Measurements from ENCODE around the gene PARD6G. TPM values are rescaled to one million over a fixed set of nuclear protein-coding genes. Genes with fewer than 3 reads are reported as not detected.

PARD6G gene
- total RNA-seq, 1 donor from 2014 or later = 25.2 TPM

DNA sequence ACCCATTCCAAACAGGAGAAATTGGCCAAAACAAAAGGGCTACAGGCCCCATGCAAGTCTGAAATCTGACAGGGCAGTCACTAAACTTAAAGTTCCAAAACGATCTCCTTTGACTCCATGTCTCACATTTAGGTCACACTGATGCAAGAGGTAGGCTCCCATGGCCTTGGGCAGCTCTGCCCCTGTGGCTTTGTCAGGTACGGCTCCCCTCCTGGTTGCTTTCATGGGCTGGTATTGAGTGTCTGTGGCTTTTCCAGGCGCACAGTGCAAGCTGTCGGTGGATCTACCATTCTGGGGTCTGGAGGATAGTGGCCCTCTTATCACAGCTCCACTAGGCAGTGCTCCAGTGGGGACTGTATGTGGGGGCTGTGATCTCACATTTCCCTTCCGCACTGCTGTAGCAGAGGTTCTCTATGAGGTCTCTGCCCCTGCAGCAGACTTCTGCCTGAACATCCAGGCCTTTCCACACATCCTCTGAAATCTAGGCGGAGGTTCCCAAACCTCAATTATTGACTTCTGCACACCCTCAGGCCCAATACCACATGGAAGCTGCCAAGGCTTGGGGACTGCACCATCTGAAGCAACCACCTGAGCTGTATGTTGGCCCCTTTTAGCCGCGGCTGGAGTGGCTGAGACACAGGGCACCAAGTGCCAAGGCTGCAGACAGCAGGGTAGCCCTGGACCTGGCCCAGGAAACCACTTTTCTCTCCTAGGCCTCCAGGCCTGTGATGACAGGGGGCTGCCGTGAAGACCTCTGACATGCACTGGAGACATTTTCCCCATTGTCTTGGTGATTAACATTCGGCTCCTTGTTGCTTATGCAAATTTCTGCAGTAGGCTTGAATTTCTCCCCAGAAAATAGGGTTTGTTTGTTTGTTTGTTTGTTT is 28.7 kb downstream of the PARD6G start:
- TF ChIP-seq, protein P1, sequence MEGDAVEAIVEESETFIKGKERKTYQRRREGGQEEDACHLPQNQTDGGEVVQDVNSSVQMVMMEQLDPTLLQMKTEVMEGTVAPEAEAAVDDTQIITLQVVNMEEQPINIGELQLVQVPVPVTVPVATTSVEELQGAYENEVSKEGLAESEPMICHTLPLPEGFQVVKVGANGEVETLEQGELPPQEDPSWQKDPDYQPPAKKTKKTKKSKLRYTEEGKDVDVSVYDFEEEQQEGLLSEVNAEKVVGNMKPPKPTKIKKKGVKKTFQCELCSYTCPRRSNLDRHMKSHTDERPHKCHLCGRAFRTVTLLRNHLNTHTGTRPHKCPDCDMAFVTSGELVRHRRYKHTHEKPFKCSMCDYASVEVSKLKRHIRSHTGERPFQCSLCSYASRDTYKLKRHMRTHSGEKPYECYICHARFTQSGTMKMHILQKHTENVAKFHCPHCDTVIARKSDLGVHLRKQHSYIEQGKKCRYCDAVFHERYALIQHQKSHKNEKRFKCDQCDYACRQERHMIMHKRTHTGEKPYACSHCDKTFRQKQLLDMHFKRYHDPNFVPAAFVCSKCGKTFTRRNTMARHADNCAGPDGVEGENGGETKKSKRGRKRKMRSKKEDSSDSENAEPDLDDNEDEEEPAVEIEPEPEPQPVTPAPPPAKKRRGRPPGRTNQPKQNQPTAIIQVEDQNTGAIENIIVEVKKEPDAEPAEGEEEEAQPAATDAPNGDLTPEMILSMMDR (IDR thresholded peaks at IDR 0.05; ENCODE audit: partially characterized antibody, unreplicated experiment) = no peak
- Mint-ChIP-seq H3K4me3 (ENCODE audit: unreplicated experiment) (no peak overlapping the region), H3K9me3 (ENCODE audit: unreplicated experiment) (peaks cover 1% of the 10 kb centered on the region), H3K27me3 (ENCODE audit: unreplicated experiment) (peaks cover 2% of the 10 kb centered on the region), H3K4me1 (ENCODE audit: low read depth, unreplicated experiment) (peaks cover 3% of the 10 kb centered on the region), H3K36me3 (ENCODE audit: unreplicated experiment) (peaks cover 15% of the 10 kb centered on the region), H3K27ac (ENCODE audit: unreplicated experiment) (no peak overlapping the region)
- no peak for DNase-seq

DNA sequence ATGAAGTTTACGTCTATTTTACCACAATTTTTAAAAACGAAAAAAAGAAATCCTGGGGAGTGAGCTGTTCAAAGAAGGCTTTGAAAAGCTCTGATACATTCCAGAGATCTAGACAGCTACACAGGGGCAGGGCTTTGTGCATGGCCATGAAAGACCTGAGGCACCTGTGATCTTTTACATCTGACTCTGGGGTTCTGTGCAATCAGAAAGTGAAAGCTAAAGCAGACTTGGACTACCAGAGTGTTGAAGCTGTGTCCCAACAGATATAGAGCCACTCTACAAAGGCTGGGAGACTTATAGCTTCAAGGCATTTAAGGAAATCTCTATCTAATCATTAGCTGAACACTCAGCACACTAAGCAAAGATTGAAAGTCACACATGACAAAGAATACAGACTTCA is 34.1 kb downstream of the PARD6G start:
- Mint-ChIP-seq H3K27ac (ENCODE audit: unreplicated experiment) (no peak overlapping the region), H3K9me3 (ENCODE audit: unreplicated experiment) (no peaks in the 10 kb centered on the region), H3K4me3 (ENCODE audit: unreplicated experiment) (no peak overlapping the region), H3K36me3 (ENCODE audit: unreplicated experiment) (peaks cover 12% of the 10 kb centered on the region), H3K4me1 (ENCODE audit: low read depth, unreplicated experiment) (peaks cover 11% of the 10 kb centered on the region), H3K27me3 (ENCODE audit: unreplicated experiment) (peaks cover 2% of the 10 kb centered on the region)
- DNase-seq = no peak
- TF ChIP-seq, protein P1 (IDR thresholded peaks at IDR 0.05; ENCODE audit: partially characterized antibody, unreplicated experiment) = no peak

DNA sequence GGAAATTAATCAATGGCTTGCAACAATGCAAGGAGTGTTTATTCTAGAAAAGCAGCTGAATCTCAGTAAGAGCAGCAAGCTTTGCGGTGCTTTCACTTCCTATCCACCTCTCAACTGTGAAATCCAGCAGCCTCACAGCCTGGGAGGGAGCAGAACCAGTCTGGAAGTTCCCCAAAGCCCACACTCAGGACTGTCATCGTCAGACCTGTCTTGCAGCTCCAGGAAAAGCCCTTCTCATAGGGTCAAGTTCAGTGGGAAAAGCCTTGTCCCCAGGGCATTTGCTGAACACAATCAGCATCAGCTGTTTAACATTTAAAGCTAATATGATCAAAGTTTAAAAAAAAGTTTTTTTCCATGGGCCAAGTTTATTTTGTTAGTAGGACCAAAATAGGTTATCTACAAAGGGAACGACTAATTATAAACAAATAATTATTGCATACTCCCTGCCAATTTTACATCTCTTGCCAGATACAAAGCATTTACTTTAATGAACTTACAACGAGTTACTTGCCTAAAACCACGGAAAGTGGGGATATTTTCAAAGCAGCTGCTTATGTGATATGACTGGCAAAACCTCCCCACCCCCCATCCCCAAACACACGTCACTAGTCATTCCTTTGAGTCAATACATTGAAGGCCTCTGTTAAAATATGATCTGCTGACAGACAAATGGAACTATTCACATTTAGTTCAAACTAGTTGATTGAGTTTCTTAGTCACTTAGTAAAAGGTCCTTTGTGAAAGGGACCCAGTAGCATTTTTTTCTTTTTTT is 36.8 kb downstream of the PARD6G start:
- H3K27me3 Mint-ChIP-seq (ENCODE audit: unreplicated experiment) = peaks cover 2% of the 10 kb centered on the region
- H3K36me3 Mint-ChIP-seq (ENCODE audit: unreplicated experiment) = peaks cover 13% of the 10 kb centered on the region
- TF ChIP-seq, protein P1 (IDR thresholded peaks at IDR 0.05; ENCODE audit: partially characterized antibody, unreplicated experiment) = no peak
- no peak overlapping the region for H3K4me3 Mint-ChIP-seq (ENCODE audit: unreplicated experiment)
- DNase-seq = no peak
- H3K27ac Mint-ChIP-seq (ENCODE audit: unreplicated experiment) = no peak overlapping the region
- H3K4me1 Mint-ChIP-seq (ENCODE audit: low read depth, unreplicated experiment) = peaks cover 14% of the 10 kb centered on the region
- H3K9me3 Mint-ChIP-seq (ENCODE audit: unreplicated experiment) = peaks cover under 1% of the 10 kb centered on the region

DNA sequence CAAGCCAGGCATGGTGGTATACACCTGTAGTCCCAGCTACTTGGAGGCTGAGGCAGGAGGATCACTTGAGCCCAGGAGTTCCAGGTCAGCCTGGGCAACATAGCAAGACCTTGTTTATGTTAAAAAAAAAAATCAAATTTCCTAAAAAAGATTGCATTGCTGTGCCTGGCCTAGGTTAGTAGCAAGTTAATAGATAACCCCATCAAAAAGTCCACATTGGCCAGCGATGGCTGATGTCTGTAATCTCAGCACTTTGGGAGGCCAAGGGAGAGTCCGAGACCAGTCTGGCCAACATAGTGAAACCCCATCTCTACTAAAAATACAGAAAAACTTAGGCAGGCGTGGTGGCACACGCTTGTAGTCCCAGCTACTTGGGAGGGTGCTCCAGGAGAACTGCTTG is 38.7 kb downstream of the PARD6G start:
- DNase-seq = no peak
- Mint-ChIP-seq H3K27ac (ENCODE audit: unreplicated experiment) (no peak overlapping the region), H3K27me3 (ENCODE audit: unreplicated experiment) (peaks cover 2% of the 10 kb centered on the region), H3K9me3 (ENCODE audit: unreplicated experiment) (peaks cover 4% of the 10 kb centered on the region), H3K4me1 (ENCODE audit: low read depth, unreplicated experiment) (peaks cover 24% of the 10 kb centered on the region), H3K4me3 (ENCODE audit: unreplicated experiment) (no peak overlapping the region), H3K36me3 (ENCODE audit: unreplicated experiment) (peaks cover 10% of the 10 kb centered on the region)
- TF ChIP-seq, protein P1 (IDR thresholded peaks at IDR 0.05; ENCODE audit: partially characterized antibody, unreplicated experiment) = no peak

All from glutamatergic neuron (in vitro differentiated cells).